ENCODE data around the gene CCP110. TPM values are rescaled to one million over a fixed set of nuclear protein-coding genes. Genes with fewer than 3 reads are reported as not detected.

CCP110 gene
- total RNA-seq, 1 experiment from 2014 or later: 21.6 TPM

DNA sequence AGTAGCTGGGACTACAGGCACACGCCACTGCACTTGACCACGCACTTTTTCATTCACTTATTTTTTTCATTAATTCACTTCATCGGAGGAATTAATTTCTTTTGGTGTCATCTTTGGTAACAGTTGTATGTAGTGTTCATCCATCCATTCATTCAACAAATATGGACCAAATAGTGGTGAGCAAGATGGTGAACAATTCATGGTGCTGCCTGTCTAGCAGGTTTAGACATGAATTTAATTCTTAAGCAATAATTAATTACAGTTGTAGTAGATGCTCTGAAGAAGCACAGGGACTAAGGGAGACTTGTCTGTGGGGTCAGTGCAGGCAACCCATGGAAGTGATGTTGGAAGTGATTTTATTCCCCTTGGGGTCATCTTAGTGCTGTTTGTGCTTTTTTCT lies 24.3 kb upstream of the CCP110 start:
- H2AK5ac ChIP-seq (ENCODE audit: insufficient read length, low read length): no peak overlapping the region
- no peak overlapping the region for H3K4me3 Mint-ChIP-seq
- no peak overlapping the region for H3K56ac ChIP-seq (ENCODE audit: insufficient read length, low read depth, low read length)
- H3K4ac ChIP-seq (ENCODE audit: low read depth, low read length): no peak overlapping the region
- TF ChIP-seq, protein P1, sequence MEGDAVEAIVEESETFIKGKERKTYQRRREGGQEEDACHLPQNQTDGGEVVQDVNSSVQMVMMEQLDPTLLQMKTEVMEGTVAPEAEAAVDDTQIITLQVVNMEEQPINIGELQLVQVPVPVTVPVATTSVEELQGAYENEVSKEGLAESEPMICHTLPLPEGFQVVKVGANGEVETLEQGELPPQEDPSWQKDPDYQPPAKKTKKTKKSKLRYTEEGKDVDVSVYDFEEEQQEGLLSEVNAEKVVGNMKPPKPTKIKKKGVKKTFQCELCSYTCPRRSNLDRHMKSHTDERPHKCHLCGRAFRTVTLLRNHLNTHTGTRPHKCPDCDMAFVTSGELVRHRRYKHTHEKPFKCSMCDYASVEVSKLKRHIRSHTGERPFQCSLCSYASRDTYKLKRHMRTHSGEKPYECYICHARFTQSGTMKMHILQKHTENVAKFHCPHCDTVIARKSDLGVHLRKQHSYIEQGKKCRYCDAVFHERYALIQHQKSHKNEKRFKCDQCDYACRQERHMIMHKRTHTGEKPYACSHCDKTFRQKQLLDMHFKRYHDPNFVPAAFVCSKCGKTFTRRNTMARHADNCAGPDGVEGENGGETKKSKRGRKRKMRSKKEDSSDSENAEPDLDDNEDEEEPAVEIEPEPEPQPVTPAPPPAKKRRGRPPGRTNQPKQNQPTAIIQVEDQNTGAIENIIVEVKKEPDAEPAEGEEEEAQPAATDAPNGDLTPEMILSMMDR (conservative IDR thresholded peaks at IDR 0.05): no peak
- no peak overlapping the region for H3T11ph ChIP-seq (ENCODE audit: low read length)
- H3K18ac ChIP-seq (ENCODE audit: insufficient read length, low read depth, low read length): no peak overlapping the region
- H3K4me2 ChIP-seq (ENCODE audit: insufficient read depth, insufficient read length, low read length): no peak overlapping the region
- no peak overlapping the region for H4K8ac ChIP-seq (replicated peaks; ENCODE audit: insufficient read length, low read depth, low read length)
- no peaks in the 10 kb centered on the region for H3K9me3 Mint-ChIP-seq
- no peaks in the 10 kb centered on the region for H3K4me1 ChIP-seq (ENCODE audit: insufficient read depth, low read length)
- H3K23ac ChIP-seq (ENCODE audit: insufficient read length, low read depth, low read length): no peak overlapping the region
- no peaks in the 10 kb centered on the region for H3K27me3 ChIP-seq (ENCODE audit: insufficient read depth, low read length)
- no peak for DNase-seq
- H2AFZ ChIP-seq (ENCODE audit: low read length): no peak overlapping the region
- no CpG with 5 or more reads among the region's 3 CpGs for WGBS (ENCODE audit: extremely low coverage, insufficient read length, low lambda C conversion rate)
- no peaks in the 10 kb centered on the region for H4K20me1 ChIP-seq (ENCODE audit: control insufficient read depth, insufficient read depth, insufficient read length)
- no peaks in the 10 kb centered on the region for H3K23me2 ChIP-seq (ENCODE audit: insufficient read length, low read depth, low read length, poor library complexity, severe bottlenecking)
- no peaks in the 10 kb centered on the region for H3K79me1 ChIP-seq (ENCODE audit: insufficient read depth, low read depth, low read length, poor library complexity, severe bottlenecking)
- no peak overlapping the region for H2BK12ac ChIP-seq (ENCODE audit: insufficient read length, low read depth, low read length)
- H3K27ac Mint-ChIP-seq: peak overlapping the region in 2 of 3 experiments; percentile 19 to 79; a peak in 2 of 7 replicates
- H3K36me3 Mint-ChIP-seq (ENCODE audit: insufficient read depth in 1 of 3, low read depth in 3 of 3): peaks cover 22 to 49% (median 41%) of the 10 kb centered on the region in 3 experiments
- no peaks in the 10 kb centered on the region for H3K4me1 Mint-ChIP-seq
- no peak overlapping the region for H4K5ac ChIP-seq (ENCODE audit: insufficient read length, low read depth, low read length)
- no peak overlapping the region for H2BK5ac ChIP-seq (ENCODE audit: insufficient read length, low read length)
- no peak overlapping the region for H2BK20ac ChIP-seq (ENCODE audit: low read depth, low read length, poor library complexity, severe bottlenecking)
- no peak overlapping the region for H2BK120ac ChIP-seq (ENCODE audit: low read depth, low read length, poor library complexity, severe bottlenecking)
- H2BK15ac ChIP-seq (ENCODE audit: low read depth, low read length): no peak overlapping the region
- H3K27ac ChIP-seq (ENCODE audit: insufficient read length, low read depth, low read length): no peak overlapping the region
- no peak overlapping the region for H3K14ac ChIP-seq (ENCODE audit: insufficient read depth, low read length)
- no peak overlapping the region for H4K91ac ChIP-seq (ENCODE audit: insufficient read length, low read depth, low read length)
- H3K79me2 ChIP-seq (ENCODE audit: insufficient read depth, low read length): no peaks in the 10 kb centered on the region
- no peaks in the 10 kb centered on the region for H3K9me3 ChIP-seq (ENCODE audit: control insufficient read depth, low read depth, low read length)
- H3K27me3 Mint-ChIP-seq (ENCODE audit: low read depth): no peaks in the 10 kb centered on the region
- H3K9ac ChIP-seq (ENCODE audit: extremely low read depth, insufficient read length, low read length): no peak overlapping the region

All from H9 (cell line).